Measurements from ENCODE around the gene TPSD1. TPM values are rescaled to one million over a fixed set of nuclear protein-coding genes. Genes with fewer than 3 reads are reported as not detected.
"Not testable (repeated sequence)": the region's sequence is repeated elsewhere in the genome, so short reads cannot be mapped to it uniquely, and the experiment has no call there.

TPSD1 gene
- total RNA-seq, 1 experiment from 2014 or later: 0.26 TPM

- BruUV-seq (replicated peaks): no TSS peak
- Histone ChIP-seq H3K36me3 (ENCODE audit: control insufficient read depth, insufficient read depth, low read length) (no peaks in the 10 kb centered on the region), H3K9me3 (ENCODE audit: control insufficient read depth, insufficient read depth, low read depth, low read length) (no peaks in the 10 kb centered on the region), H3K27ac (ENCODE audit: low read length) (peak overlapping the region; percentile 66), H3K4me3 (ENCODE audit: low read depth in 2 of 2, low read length in 2 of 2) (no peak overlapping the region), H3K4me1 (ENCODE audit: control insufficient read depth, insufficient read depth, low read length) (peaks cover 9% of the 10 kb centered on the region), H3K27me3 (ENCODE audit: control insufficient read depth, insufficient read depth, low read length) (no peaks in the 10 kb centered on the region)
- ChIA-PET POLR2A (no interaction called here), CTCF (no interaction called here)
- intact Hi-C loops (cut with micrococcal nuclease; ENCODE audit: unreplicated experiment): no loop called here
- ATAC-seq (no peak), DNase-seq (ENCODE audit: low read depth, low spot score) (no peak)
- TF ChIP-seq SIN3A (IDR thresholded peaks at IDR 0.05; ENCODE audit: borderline replicate concordance, insufficient read depth, low read depth, low read length) (no peak), POLR2AphosphoS5 (IDR thresholded peaks at IDR 0.05; ENCODE audit: low read depth, low read length) (no peak), TCF7L2 (IDR thresholded peaks at IDR 0.05; ENCODE audit: low read depth, low read length) (no peak)
- in situ Hi-C loops (cut with HindIII; ENCODE audit: low pct_unique_long_range_greater_than_20kb, low sequenced_read_pairs): no loop called here
Measured at GRCh38 chr16:1245452-1246020, 10.3 kb upstream of the TPSD1 start.

- POLR2A ChIA-PET; H3K4me1 ChIP-seq (ENCODE audit: control insufficient read depth, insufficient read depth, low read length); CTCF ChIA-PET; H3K36me3 ChIP-seq (ENCODE audit: control insufficient read depth, insufficient read depth, low read length); intact Hi-C loops (cut with micrococcal nuclease; ENCODE audit: unreplicated experiment); H3K9me3 ChIP-seq (ENCODE audit: control insufficient read depth, insufficient read depth, low read depth, low read length); ATAC-seq; H3K4me3 ChIP-seq (ENCODE audit: low read depth in 2 of 2, low read length in 2 of 2); BruUV-seq (replicated peaks); in situ Hi-C loops (cut with HindIII; ENCODE audit: low pct_unique_long_range_greater_than_20kb, low sequenced_read_pairs); H3K27me3 ChIP-seq (ENCODE audit: control insufficient read depth, insufficient read depth, low read length); DNase-seq (ENCODE audit: low read depth, low spot score); H3K27ac ChIP-seq (ENCODE audit: low read length): not testable (repeated sequence)
Measured at GRCh38 chr16:1247903-1248537, 7.8 kb upstream of the TPSD1 start.

- intact Hi-C loops (cut with micrococcal nuclease; ENCODE audit: unreplicated experiment); in situ Hi-C loops (cut with HindIII; ENCODE audit: low pct_unique_long_range_greater_than_20kb, low sequenced_read_pairs); DNase-seq (ENCODE audit: low read depth, low spot score); POLR2A ChIA-PET; H3K4me3 ChIP-seq (ENCODE audit: low read depth in 2 of 2, low read length in 2 of 2); CTCF ChIA-PET; H3K4me1 ChIP-seq (ENCODE audit: control insufficient read depth, insufficient read depth, low read length); H3K27me3 ChIP-seq (ENCODE audit: control insufficient read depth, insufficient read depth, low read length); H3K27ac ChIP-seq (ENCODE audit: low read length); H3K9me3 ChIP-seq (ENCODE audit: control insufficient read depth, insufficient read depth, low read depth, low read length); H3K36me3 ChIP-seq (ENCODE audit: control insufficient read depth, insufficient read depth, low read length); BruUV-seq (replicated peaks): not testable (repeated sequence)
- peak; percentile 60 for ATAC-seq
Measured at GRCh38 chr16:1249031-1249755, 6.7 kb upstream of the TPSD1 start.

GRCh38 chr16:1253701-1254364 lies 2.0 kb upstream of the TPSD1 start:
- H3K4me3 ChIP-seq (ENCODE audit: low read depth in 2 of 2, low read length in 2 of 2); CTCF ChIA-PET; H3K4me1 ChIP-seq (ENCODE audit: control insufficient read depth, insufficient read depth, low read length); H3K27ac ChIP-seq (ENCODE audit: low read length); POLR2A ChIA-PET; H3K27me3 ChIP-seq (ENCODE audit: control insufficient read depth, insufficient read depth, low read length); H3K36me3 ChIP-seq (ENCODE audit: control insufficient read depth, insufficient read depth, low read length); BruUV-seq (replicated peaks); H3K9me3 ChIP-seq (ENCODE audit: control insufficient read depth, insufficient read depth, low read depth, low read length); intact Hi-C loops (cut with micrococcal nuclease; ENCODE audit: unreplicated experiment); in situ Hi-C loops (cut with HindIII; ENCODE audit: low pct_unique_long_range_greater_than_20kb, low sequenced_read_pairs); DNase-seq (ENCODE audit: low read depth, low spot score): not testable (repeated sequence)
- peak; percentile 90 for ATAC-seq

- H3K4me3 ChIP-seq (ENCODE audit: low read depth in 2 of 2, low read length in 2 of 2); H3K36me3 ChIP-seq (ENCODE audit: control insufficient read depth, insufficient read depth, low read length); ATAC-seq; POLR2A ChIA-PET; DNase-seq (ENCODE audit: low read depth, low spot score); H3K9me3 ChIP-seq (ENCODE audit: control insufficient read depth, insufficient read depth, low read depth, low read length); H3K27me3 ChIP-seq (ENCODE audit: control insufficient read depth, insufficient read depth, low read length); CTCF ChIA-PET; BruUV-seq (replicated peaks); H3K4me1 ChIP-seq (ENCODE audit: control insufficient read depth, insufficient read depth, low read length); in situ Hi-C loops (cut with HindIII; ENCODE audit: low pct_unique_long_range_greater_than_20kb, low sequenced_read_pairs); H3K27ac ChIP-seq (ENCODE audit: low read length); intact Hi-C loops (cut with micrococcal nuclease; ENCODE audit: unreplicated experiment): not testable (repeated sequence)
Measured at GRCh38 chr16:1254821-1255220, 1.0 kb upstream of the TPSD1 start.

GRCh38 chr16:1256296-1256873 lies 516 bp downstream of the TPSD1 start:
- H3K36me3 ChIP-seq (ENCODE audit: control insufficient read depth, insufficient read depth, low read length); H3K27ac ChIP-seq (ENCODE audit: low read length); H3K4me1 ChIP-seq (ENCODE audit: control insufficient read depth, insufficient read depth, low read length); DNase-seq (ENCODE audit: low read depth, low spot score); POLR2A ChIA-PET; intact Hi-C loops (cut with micrococcal nuclease; ENCODE audit: unreplicated experiment); CTCF ChIA-PET; H3K9me3 ChIP-seq (ENCODE audit: control insufficient read depth, insufficient read depth, low read depth, low read length); BruUV-seq (replicated peaks); in situ Hi-C loops (cut with HindIII; ENCODE audit: low pct_unique_long_range_greater_than_20kb, low sequenced_read_pairs); H3K27me3 ChIP-seq (ENCODE audit: control insufficient read depth, insufficient read depth, low read length); H3K4me3 ChIP-seq (ENCODE audit: low read depth in 2 of 2, low read length in 2 of 2); ATAC-seq: not testable (repeated sequence)

Measured in Panc1 (cell line).